GM21367 (cell line): ENCODE data around the gene TAF13.

Source experiments
- ATAC-seq: cut with Tn5 transposase; IDR thresholded peaks from one replicate; pipeline ENCODE4 v1.9.1; 2021; ENCODE audit not compliant: unreplicated experiment

Gene TAF13, protein sequence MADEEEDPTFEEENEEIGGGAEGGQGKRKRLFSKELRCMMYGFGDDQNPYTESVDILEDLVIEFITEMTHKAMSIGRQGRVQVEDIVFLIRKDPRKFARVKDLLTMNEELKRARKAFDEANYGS

DNA sequence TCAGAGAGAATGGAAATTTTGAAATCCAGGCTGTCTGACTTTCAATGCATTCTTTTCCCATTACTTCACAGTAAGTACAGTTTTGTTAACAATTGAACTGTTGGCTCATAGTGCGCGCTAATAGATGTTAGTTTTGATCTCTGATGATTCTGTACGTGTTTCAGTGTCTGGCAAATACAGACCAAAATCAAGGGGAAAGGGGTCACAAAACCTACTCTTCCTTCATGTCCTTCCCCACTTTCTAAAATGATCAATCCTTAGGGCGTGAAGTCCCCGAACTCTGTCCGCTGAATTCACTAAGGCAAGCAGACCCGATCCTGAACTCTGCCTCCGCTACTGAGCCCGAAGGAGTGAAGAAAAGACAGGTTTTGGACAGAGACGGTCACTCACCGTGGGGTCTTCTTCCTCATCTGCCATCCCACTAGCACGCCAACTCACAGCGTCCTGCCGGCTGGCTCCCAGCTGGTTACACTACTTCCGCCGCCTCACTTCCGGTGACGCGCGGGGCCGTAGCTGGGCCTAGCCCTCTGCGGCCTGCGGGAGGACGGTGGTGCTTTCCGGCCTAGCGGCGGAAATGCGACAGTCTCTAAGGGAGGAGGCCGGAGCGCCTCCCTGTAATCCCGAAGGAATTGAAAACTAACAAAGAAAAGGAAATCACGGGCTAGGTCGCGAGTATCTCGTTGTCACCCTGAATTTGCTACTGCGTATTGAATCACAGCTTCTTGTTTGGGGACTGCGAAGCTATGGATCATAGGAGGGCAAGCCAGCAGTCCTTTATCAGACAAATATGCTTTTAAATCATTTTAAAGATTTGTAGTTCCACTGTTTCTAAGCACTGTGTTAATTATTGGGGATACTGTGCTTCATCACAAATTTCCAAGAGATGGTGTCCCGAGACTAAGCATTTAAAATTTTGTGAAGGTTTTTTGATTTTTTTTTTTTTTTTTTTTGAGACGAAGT lies at the start of gene TAF13:
Gene TAF13 (minus strand): TSS at position 473 of the 960 bp plus-strand sequence. CDS start 56 bp downstream, at position 417.
- peak; percentile 99 for ATAC-seq

DNA sequence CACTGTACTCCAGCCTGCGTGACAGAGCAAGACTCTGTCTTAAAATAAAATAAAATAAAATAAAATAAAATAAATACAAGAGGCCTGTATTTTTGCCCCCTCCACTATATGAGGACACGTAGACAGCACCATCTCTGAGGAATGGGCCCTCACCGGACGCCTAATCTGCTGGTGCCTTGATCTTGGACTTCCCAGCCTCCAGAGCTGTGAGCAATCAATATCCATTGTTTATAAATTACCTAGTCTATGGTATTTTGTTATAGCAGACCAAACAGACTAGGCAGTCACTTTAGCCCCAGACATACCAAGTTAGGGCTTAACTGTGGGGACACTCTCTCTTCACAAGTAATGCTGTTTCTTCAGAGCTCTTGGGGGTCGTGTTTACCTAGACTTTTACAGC lies 44.6 kb upstream of the TAF13 start:
- ATAC-seq: no peak

DNA sequence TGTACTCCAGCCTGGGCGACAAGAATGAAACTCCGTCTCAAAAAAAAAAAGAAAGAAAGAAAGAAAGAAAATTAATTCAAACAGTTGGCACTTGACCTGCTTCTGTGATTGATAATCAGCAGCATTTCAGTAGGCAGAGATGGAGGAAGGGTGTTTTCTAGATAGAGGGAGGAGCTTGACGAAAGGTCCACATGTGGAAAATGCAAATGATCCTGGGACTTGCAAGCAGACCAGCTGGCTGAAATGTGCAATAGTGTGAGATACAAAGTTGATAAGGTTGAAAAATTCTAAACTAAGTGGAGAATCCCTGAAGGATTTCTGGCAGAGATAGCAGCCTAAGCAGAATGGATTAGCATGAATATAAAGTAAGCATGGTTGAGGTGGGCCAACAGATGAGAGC lies 42.3 kb upstream of the TAF13 start:
- no peak for ATAC-seq

DNA sequence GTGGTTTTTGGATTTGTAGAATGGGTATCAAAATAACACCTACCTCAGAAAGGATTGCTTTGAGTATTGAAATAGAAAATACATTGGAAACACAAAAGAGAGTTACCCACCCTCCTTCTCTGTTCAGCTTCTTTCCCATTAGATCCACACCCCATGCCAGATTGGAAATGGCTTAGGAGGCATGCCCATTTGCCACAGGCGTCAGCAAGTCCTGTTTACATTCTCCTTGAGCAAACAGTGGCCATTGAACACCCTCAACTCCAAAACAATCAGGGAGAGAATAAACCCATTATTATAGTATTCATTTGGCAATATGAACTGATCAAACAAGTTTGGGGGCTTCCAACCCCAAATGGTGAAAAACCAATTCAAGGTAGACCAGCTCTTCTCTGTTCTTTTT lies 40.5 kb upstream of the TAF13 start:
- ATAC-seq: no peak

DNA sequence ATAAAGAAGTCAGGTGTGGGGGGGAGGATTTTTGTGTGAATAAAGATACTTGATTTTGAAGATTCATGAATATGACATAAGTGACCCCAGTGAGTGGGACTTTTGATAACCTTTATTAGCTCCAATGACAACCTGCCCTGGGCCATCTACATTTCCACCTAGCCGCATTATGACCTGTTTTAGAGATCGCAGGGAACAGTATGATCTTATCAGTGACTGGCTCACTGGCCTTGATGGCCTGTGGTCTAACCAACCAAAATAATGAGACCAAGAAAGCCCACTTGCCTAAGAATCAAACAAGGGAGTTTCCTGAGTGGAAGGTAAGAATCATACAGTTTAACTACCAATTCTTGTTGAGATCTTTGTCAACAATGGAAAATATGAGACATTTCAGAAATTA lies 39.9 kb upstream of the TAF13 start:
- no peak for ATAC-seq

DNA sequence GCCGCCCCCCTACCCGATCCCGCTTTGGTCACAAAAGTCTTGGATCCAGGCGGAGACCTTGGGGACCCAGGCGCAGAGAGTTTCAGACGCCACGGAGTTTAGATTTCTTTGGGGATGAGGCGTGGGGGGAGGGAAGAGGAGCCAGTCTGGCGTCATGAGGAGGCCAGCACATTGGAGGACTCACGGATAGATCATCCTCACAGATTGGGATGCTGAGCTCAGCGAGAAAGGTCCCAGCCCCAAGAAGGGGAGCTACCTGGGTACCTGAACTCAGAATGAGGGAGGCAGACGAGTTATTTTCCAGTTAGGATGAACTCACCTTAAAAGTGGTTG lies 38.5 kb upstream of the TAF13 start:
- no peak for ATAC-seq

DNA sequence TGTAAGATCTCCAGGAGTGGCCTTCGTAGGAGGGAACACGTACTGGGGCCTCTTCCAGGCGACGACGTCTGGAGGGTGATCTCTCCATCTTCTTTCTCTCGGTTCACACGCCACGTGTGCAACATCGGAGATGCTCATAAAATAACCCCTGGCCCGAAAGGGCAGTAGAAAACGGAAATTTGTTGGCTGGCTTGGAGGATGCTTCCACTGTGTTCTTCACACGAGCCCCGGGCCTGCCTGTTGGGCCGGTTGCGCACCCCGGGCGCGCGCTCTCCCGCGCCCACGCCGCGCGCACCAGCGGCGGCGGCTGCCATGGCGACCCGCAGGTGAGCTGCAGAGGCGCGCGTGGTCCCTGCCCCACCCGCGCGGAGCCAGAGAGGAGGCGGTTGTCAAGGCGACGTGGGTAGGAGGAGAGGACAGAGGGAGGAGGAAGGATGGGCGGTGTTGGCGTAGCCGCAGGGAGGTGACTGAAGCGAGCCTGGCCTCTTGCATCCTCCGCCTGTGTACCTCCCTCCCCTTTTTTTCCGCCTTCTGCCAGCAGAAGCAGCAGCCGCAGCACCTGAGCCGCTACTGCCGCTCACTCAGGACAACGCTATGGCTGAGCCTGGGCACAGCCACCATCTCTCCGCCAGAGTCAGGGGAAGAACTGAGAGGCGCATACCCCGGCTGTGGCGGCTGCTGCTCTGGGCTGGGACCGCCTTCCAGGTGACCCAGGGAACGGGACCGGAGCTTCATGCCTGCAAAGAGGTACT lies 38.0 kb upstream of the TAF13 start, which contains the start of gene ELAPOR1:
Gene ELAPOR1 (plus strand): TSS at position 526 of the 752 bp plus-strand sequence. CDS start 69 bp downstream, at position 595.
- ATAC-seq: peak; percentile 43

DNA sequence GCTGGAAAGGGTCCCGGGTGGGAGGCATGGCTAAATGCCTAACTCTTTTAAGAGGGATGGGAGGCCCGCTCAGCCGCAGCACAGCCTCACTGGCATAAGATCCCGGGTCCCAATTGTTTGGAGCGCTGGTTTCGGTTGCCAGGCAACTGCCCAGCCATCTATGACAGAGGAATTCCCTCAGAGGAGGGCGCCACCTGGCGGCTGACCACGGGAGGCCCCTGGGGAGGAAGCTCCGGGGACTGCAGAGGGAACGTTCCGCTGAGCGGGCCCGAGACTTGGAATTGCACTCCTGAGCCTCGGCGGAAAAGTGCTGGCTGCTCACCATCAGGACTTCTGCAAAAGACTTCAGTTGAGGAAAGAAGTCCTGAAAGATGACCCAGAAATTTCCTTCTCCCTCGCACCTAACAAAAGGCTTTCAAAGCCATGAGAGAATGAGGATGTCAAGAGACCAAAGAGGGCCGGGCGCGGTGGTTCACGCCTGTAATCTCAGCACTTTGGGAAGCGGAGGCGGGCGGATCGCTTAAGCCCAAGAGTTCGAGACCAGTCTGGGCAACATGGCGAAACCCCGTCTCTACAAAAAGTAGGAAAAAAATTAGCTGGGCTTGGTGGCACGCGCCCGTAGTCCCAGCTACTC lies 37.0 kb upstream of the TAF13 start:
- ATAC-seq: peak; percentile 59

DNA sequence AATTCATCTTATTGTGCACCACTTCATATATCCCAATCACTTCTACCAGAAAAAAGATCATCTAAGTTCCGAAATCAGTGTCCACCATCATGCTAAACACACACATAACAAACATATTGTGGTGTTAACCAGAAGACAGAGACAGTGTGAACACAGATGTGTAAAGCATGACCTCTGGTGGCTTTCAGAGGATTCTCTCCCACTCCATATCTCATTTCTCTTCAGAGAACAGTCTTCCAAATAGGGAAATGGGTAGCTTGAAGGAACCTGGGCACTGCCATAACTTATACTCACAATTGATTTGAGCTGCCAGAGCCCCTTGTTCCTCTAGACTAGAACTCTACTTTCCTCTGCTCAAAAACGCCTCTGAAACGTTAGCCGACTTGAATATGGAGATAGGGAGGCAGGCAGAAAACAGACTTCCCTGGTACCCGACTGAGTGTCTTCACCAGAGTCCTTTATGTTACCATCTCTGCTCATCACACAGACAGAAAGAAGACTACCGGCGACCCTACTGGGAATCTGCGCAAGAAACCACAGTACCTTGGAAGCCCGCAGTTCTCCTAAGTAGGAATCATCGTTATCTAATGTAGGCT lies 36.4 kb upstream of the TAF13 start:
- ATAC-seq: peak; percentile 42

DNA sequence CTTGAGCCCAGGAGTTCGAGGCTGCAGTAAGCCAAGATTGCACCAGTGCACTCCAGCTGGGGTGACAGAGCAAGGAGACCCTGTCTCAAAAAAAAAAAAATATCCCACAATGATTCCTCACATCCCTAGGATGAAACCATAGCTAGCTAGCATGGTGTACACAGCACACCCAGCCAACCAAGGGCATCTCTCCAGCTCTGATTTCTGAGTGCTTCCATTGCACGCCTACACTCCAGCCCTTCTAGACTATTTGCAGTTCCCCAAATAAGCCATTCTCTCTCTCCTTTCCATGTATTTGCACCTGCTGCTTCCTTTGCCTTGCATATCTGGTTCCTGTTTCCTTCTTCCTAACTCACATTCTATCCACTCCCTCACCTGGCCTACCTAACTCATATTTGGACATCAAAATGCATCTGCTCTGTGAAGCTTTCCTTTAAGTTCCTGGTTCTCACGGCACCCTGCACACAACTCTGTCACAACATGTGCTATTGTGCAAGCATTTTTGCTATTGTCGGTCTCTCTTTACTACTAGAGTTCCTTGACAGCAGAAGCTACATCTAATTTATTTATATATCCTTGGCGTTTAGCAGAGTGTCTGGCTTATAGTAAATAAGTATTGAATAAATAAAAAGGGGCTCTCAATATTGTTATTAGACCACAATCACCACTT lies 35.7 kb upstream of the TAF13 start:
- ATAC-seq: no peak

DNA sequence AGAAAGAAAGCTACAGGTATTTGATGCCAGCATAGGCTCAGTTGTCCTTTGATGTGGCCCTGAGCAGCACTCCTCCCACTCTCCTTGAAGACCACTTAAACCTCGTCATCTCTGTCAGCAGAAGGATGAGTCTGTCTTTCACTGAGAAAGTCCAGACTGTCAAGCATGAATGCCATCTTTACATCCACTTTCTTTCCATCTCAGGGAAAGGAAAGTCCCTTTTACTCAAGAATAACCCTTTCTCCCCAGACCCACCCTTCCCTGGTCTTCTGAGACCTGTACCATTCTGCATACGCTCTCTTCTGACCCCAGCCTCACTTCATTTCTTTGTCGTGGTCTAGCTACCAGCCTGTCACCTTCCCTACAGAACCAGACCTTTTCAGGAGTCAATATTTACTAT lies 34.1 kb upstream of the TAF13 start:
- ATAC-seq: no peak

DNA sequence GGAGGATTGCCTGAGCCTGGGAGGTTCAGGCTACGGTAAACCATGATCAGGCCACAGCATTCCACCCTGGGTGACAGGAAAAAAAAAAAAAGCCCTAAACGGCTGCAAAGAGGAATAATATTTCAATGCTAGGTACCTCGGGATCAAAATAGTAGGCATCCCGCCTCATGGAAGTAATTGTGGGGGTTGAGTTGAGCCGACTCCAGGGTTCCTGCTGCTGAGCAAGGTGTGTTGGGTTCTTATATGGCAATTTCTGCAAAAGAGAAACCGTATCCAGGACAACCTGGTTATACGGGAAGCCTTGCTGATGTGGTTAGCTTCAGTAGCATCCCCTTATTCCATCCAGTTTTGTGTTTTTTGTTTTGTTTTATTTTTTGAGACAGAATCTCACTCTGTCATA lies 32.0 kb upstream of the TAF13 start:
- no peak for ATAC-seq

DNA sequence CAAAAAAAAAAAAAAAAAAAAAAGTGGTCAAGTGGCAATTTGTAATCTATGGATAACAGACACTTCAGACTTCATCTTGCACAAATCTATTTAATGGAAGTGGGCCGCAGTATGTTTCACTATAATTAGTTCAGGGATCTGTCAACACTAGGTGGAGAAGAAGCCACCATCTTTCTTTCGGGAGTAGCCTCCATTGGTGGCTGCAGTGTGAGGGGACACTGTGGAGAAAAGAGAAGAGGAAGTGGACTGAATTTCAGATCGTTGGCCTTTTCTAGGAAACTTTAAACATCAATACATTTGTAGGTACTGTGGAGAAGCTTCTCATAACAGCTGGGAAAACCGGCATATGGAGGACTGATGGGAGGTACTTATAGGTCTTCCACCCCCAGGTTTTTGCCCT lies 30.1 kb upstream of the TAF13 start:
- no peak for ATAC-seq

DNA sequence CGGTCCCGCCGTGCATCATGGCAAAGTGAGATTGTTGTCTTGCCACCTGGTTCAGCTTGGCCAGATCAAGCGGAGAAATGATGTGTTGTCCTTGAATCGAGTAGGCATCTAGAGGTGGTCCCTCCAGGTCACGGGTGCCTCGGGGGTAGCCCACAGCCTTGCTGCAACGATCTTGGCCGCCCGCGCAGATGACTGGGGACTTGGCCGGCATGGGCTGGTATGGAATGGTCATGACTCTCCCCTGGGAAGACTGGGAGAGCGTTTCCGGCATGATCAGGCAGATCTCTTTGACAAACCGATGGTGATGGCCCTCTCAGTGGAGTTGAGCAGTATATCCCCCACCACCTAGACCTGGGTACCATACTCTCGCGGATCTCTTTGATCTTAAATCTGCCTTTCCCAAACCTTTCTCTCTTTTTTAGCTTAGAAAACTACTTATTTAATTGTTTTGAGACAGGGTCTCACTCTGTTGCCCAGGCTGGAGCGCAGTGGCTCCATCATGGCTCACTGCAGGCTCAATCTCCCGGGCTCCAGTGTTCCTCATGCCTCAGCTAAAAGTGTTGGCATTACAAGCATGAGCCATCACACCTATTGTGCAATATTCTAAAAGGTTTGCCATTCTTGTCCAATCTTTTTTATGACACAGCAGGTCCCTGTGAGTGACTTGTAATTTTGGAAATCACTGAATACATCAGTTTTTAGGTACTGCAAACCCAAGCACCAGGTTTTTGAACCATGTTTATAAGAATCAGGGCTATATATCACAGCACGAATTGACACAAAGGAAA lies 28.8 kb upstream of the TAF13 start:
- ATAC-seq: no peak

DNA sequence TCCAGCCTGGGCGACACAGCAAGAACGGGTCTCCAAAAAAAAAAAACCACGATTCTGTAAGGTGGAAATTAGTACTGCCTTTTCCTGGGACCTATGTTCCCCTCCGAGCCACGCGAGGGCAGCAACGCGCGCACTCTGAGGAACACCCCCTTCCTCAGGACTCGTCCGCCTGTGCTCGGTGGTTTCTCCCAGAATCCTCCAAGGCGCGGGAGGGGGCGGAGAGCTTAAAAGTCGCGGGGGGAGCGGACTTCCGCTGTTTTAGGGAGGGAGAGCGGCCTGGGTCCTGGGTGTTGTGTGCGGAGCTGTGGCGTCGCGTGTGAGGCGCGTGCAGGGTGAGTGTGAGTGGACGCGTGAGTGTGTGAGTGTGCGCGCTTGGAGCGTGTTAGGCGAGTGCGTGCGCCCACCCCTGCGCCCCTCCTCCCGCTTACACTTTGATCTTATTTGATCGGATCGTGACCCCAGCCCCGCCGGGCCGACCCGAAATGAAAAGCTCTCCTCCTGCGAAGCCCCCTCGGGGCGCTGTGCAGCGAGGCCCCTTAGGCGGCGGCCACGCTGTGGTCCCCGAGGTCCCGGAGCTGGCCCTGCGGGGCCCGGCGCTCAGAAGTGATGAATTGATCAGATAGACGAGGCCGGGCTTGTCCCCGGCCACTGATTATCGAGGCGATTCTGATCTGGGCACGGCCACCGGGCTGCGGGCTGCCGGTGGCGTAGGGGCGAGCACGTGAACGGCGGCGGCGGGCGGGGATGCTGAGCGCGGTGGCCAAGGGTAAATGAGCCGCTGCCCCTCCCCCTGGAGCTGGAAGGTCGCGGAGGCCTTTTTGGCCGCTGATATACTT lies 24.4 kb upstream of the TAF13 start:
- ATAC-seq: peak; percentile 89

DNA sequence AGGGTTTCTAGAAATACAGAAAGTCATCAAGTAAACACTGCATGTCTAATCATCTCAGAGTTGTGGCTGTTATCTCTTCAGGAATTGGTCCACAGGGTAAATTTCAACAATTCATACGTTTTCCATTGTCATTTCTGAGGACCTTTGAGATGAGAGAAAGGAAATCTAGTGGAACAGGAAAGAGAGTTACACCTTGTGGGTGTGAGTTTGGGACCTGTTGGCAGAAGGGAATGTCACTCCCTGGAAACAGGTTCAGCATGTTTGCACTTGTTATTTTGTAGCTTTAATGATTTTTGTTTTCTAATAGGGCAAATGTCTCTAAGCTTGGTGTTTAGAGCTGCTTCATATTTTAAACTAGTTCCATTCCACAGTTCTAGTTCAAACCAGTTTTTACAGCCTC lies 20.3 kb upstream of the TAF13 start:
- ATAC-seq: no peak

DNA sequence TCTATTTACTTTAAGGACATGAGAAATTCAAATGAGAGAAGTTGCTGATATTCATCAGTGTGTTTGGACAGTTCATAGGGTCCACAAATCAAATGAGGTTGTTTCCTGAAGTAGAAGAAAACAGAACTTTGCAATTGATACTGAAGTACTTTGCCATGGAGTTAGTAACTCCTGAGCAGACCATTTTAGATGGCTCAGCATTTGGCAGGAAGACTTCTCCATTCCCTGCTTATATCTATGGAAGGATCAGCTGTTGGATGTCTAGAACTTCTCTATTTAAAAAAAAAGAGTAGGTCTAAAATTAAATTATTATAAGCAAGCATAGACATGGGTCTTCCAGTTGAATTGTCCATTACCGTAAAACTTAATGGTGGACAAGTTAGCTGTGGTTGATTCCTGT lies 19.8 kb upstream of the TAF13 start:
- no peak for ATAC-seq

DNA sequence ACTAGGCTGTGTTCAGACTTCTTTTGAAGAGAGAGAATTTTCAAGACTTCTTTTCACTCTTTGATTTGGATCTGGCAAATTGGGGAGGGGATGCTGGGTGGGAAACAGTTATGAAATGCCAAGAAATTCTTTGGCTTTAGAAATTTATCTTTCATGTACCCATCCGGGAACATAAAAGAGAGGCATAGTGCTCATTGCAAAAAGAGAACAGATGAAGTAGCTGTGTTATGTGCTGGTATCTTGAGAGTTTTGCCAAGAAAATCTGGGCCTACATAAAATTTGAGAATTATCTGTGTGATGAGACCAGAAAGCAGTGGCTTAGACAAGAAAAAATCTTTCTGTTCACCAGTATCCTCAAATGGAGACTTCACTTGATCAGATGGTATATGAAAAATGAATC lies 19.1 kb upstream of the TAF13 start:
- no peak for ATAC-seq

DNA sequence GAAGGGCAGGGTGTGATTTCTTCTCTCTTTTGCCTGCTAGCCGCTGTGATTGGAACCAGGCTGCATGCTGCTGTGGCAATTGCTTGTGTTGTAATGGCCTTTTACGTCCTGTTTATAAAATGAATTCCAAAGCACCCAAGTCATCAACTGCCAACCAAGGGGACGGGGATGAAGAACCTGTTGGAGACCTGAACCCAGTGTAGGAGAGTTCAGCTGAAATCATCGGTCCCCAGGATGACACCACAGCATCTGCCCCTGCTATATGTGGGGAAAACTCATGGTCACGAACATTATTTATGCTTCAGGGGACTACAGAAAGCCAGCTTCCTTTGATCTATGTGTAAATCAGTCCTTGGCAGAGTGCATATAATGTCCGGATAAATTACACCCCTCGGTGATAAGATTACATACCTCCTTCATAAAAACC lies 18.6 kb upstream of the TAF13 start:
- no peak for ATAC-seq
